ENCODE results near the gene GOLGA8F. TPM values are rescaled to one million over a fixed set of nuclear protein-coding genes. Genes with fewer than 3 reads are reported as not detected.
"Not testable (repeated sequence)": the region's sequence is repeated elsewhere in the genome, so short reads cannot be mapped to it uniquely, and the experiment has no call there.

Gene GOLGA8F
- total RNA-seq, result not detected in 2 replicates
- polyA plus RNA-seq (2012), result not detected

- not testable (repeated sequence) for DNase-seq (ENCODE audit: low read depth)
Measured at GRCh38 chr15:28378364-28378763, at the start of gene GOLGA8F. Gene GOLGA8F (plus strand): TSS chr15:28378664. CDS start chr15:28378762, 98 bp downstream.

- not testable (repeated sequence) for DNase-seq (ENCODE audit: low read depth)
Measured at GRCh38 chr15:28357984-28358383, 20.5 kb upstream of the GOLGA8F start, which contains the start of gene GOLGA6L24. Gene GOLGA6L24 (minus strand): TSS chr15:28358084. CDS start chr15:28358023, 61 bp downstream.

GRCh38 chr15:28365502-28365901 is 13.0 kb upstream of the GOLGA8F start:
- not testable (repeated sequence) for DNase-seq (ENCODE audit: low read depth)

GRCh38 chr15:28380053-28380452 is 1.6 kb downstream of the GOLGA8F start:
- not testable (repeated sequence) for DNase-seq (ENCODE audit: low read depth)

- not testable (repeated sequence) for DNase-seq (ENCODE audit: low read depth)
Measured at GRCh38 chr15:28396022-28396421, 17.6 kb downstream of the GOLGA8F start.

GRCh38 chr15:28402774-28403435 is 24.4 kb downstream of the GOLGA8F start:
- DNase-seq (ENCODE audit: low read depth), result not testable (repeated sequence)

- DNase-seq (ENCODE audit: low read depth), result not testable (repeated sequence)
Measured at GRCh38 chr15:28420470-28420869, 42.0 kb downstream of the GOLGA8F start.

- not testable (repeated sequence) for DNase-seq (ENCODE audit: low read depth)
Measured at GRCh38 chr15:28435594-28435993, 57.1 kb downstream of the GOLGA8F start.

Small RNA genes lying within 50 kb of the gene (microRNA-seq; reads per million reads assigned to microRNA genes)
- gene MIR4509-2, result not detected

Other genes starting within 250 kb of the GOLGA8F start
- gene HERC2, start 56.5 kb upstream of the GOLGA8F start, total RNA-seq, result 39.1 and 44.1 TPM in 2 replicates
- not detected in 2 replicates for gene GOLGA6L24, start 20.6 kb upstream of the GOLGA8F start, total RNA-seq
- not detected in 2 replicates for gene GOLGA8G, start 154.3 kb downstream of the GOLGA8F start, total RNA-seq
- not detected in 2 replicates for gene GOLGA6L25, start 174.9 kb downstream of the GOLGA8F start, total RNA-seq